Peyer's patch (tissue), 4 donors: ENCODE measurements around the gene IMMP2L.

Source experiments
- CTCF ChIP-seq, 6 experiments: fragments of 450-650 bp in 4 of 6; fragments of 200-600 bp in 2 of 6; sonication (generic) in 1 of 6; IDR thresholded peaks; one replicate each; pipeline ENCODE4 v1.5.1; 2017 to 2019; ENCODE audit warnings: antibody characterized with exemption in 6 of 6, mild to moderate bottlenecking in 3 of 6, moderate library complexity in 1 of 6
- POLR2A ChIP-seq, 2 donors: fragments of 450-650 bp; IDR thresholded peaks; one replicate each; pipeline ENCODE4 v1.5.1; 2017; ENCODE audit warnings: antibody characterized with exemption in 2 of 2, mild to moderate bottlenecking in 2 of 2, moderate library complexity in 2 of 2

- TF ChIP-seq CTCF (IDR thresholded peaks at IDR 0.05) (no peak), POLR2A (IDR thresholded peaks at IDR 0.05) (no peak)
Measured at GRCh38 chr7:111229916-111230315, 332.4 kb downstream of the IMMP2L start.
